Stimulated activated effector memory CD8-positive, alpha-beta T cell treated with anti-CD3 and anti-CD28 coated beads, Interleukin-12 subunit alpha, Interleukin-12 subunit beta, amount 100 ng/mL, for 72 hours (primary cell): ENCODE results near the gene IDH3G.
"Not testable (repeated sequence)": the region's sequence is repeated elsewhere in the genome, so short reads cannot be mapped to it uniquely, and the experiment has no call there.

Experiments used
- ATAC-seq: fragments of 150-1000 bp; cut with Tn5 transposase; 2 replicates; pipeline ENCODE4 v1.10.0; 2021
- DNase-seq, 2 donors: peaks; one replicate each; pipeline ENCODE4 v3.0.0; 2021 to 2022; ENCODE audit warnings: low spot score in 2 of 2
- H3K27ac Mint-ChIP-seq: one replicate; pipeline ENCODE4 v1.8.0; 2022; ENCODE audit warnings: mild to moderate bottlenecking, mixed read lengths
- H3K36me3 Mint-ChIP-seq: one replicate; pipeline ENCODE4 v1.8.0; 2022; ENCODE audit warnings: mild to moderate bottlenecking, mixed read lengths
- H3K4me1 Mint-ChIP-seq: one replicate; pipeline ENCODE4 v1.8.0; 2022; ENCODE audit warnings: mixed read lengths
- H3K4me3 Mint-ChIP-seq: one replicate; pipeline ENCODE4 v1.8.0; 2022; ENCODE audit warnings: mild to moderate bottlenecking, mixed read lengths
- H3K9me3 Mint-ChIP-seq: one replicate; pipeline ENCODE4 v1.8.0; 2022; ENCODE audit warnings: mixed read lengths

The IDH3G gene

GRCh38 chrX:153764786-153765137 is 29.4 kb downstream of the IDH3G start:
- DNase-seq, result no peak
- no peaks in the 10 kb centered on the region for H3K36me3 Mint-ChIP-seq
- no peak overlapping the region for H3K4me3 Mint-ChIP-seq
- H3K4me1 Mint-ChIP-seq, result peaks cover 7% of the 10 kb centered on the region
- no peaks in the 10 kb centered on the region for H3K9me3 Mint-ChIP-seq
- no peak overlapping the region for H3K27ac Mint-ChIP-seq
- no peak for ATAC-seq

GRCh38 chrX:153763989-153764755 is 30.0 kb downstream of the IDH3G start, which contains the start of gene PLXNB3:
TSS of gene PLXNB3 (plus strand) at chrX:153764249. CDS start at chrX:153765536, 1,287 bp downstream.
- ATAC-seq, result peak; percentile 92
- Mint-ChIP-seq H3K36me3 (no peaks in the 10 kb centered on the region), H3K27ac (no peak within 1 kb of the TSS), H3K4me1 (peaks cover 7% of the 10 kb centered on the region), H3K4me3 (peak within 1 kb of the TSS; percentile 32), H3K9me3 (no peaks in the 10 kb centered on the region)
- DNase-seq, result peak; percentile 62 to 82

GRCh38 chrX:153763298-153763932 is 30.8 kb downstream of the IDH3G start:
- peak; percentile 4 for ATAC-seq
- no peak overlapping the region for H3K27ac Mint-ChIP-seq
- no peaks in the 10 kb centered on the region for H3K36me3 Mint-ChIP-seq

GRCh38 chrX:153762626-153763173 is 31.5 kb downstream of the IDH3G start:
- Mint-ChIP-seq H3K4me1 (peaks cover 7% of the 10 kb centered on the region), H3K9me3 (no peaks in the 10 kb centered on the region), H3K4me3 (no peak overlapping the region), H3K27ac (no peak overlapping the region), H3K36me3 (no peaks in the 10 kb centered on the region)
- DNase-seq (no peak), ATAC-seq (no peak)

More at GRCh38 chrX:153763298-153763932, 30.8 kb downstream of the IDH3G start:
- Mint-ChIP-seq H3K9me3 (no peaks in the 10 kb centered on the region), H3K4me1 (peaks cover 7% of the 10 kb centered on the region), H3K4me3 (peak overlapping the region; percentile 32)
- DNase-seq, result no peak

- no peak for ATAC-seq
- no peaks in the 10 kb centered on the region for H3K36me3 Mint-ChIP-seq
- no peak overlapping the region for H3K4me3 Mint-ChIP-seq
Measured at GRCh38 chrX:153761863-153762262, 32.3 kb downstream of the IDH3G start.

GRCh38 chrX:153755136-153755535 is 39.0 kb downstream of the IDH3G start:
- Mint-ChIP-seq H3K9me3 (no peaks in the 10 kb centered on the region), H3K4me1 (no peaks in the 10 kb centered on the region)
- no peak for DNase-seq

More at GRCh38 chrX:153761863-153762262, 32.3 kb downstream of the IDH3G start:
- Mint-ChIP-seq H3K4me1 (peaks cover 7% of the 10 kb centered on the region), H3K27ac (no peak overlapping the region), H3K9me3 (no peaks in the 10 kb centered on the region)
- no peak for DNase-seq

GRCh38 chrX:153750127-153750774 is 43.9 kb downstream of the IDH3G start:
- Mint-ChIP-seq H3K4me3 (no peak overlapping the region), H3K4me1 (no peaks in the 10 kb centered on the region), H3K9me3 (no peaks in the 10 kb centered on the region), H3K36me3 (no peaks in the 10 kb centered on the region), H3K27ac (no peak overlapping the region)
- DNase-seq, result no peak
- no peak for ATAC-seq

More at GRCh38 chrX:153755136-153755535, 39.0 kb downstream of the IDH3G start:
- Mint-ChIP-seq H3K36me3 (no peaks in the 10 kb centered on the region), H3K27ac (no peak overlapping the region), H3K4me3 (no peak overlapping the region)
- no peak for ATAC-seq

GRCh38 chrX:153749017-153749416 is 45.2 kb downstream of the IDH3G start:
- not testable (repeated sequence) for ATAC-seq, H3K36me3 Mint-ChIP-seq, H3K27ac Mint-ChIP-seq, H3K9me3 Mint-ChIP-seq, DNase-seq, H3K4me1 Mint-ChIP-seq, H3K4me3 Mint-ChIP-seq

GRCh38 chrX:153746991-153747390 is 47.2 kb downstream of the IDH3G start:
- not testable (repeated sequence) for H3K4me1 Mint-ChIP-seq, ATAC-seq, DNase-seq, H3K4me3 Mint-ChIP-seq, H3K27ac Mint-ChIP-seq, H3K9me3 Mint-ChIP-seq, H3K36me3 Mint-ChIP-seq

- Mint-ChIP-seq H3K27ac (no peak overlapping the region), H3K36me3 (no peaks in the 10 kb centered on the region), H3K9me3 (no peaks in the 10 kb centered on the region), H3K4me3 (no peak overlapping the region), H3K4me1 (no peaks in the 10 kb centered on the region)
- DNase-seq (no peak), ATAC-seq (no peak)
Measured at GRCh38 chrX:153746359-153746758, 47.8 kb downstream of the IDH3G start.

- not testable (repeated sequence) for H3K27ac Mint-ChIP-seq, H3K9me3 Mint-ChIP-seq, ATAC-seq, H3K36me3 Mint-ChIP-seq, H3K4me1 Mint-ChIP-seq, H3K4me3 Mint-ChIP-seq, DNase-seq
Measured at GRCh38 chrX:153745067-153745433, 49.1 kb downstream of the IDH3G start.

- no peak overlapping the region for H3K27ac Mint-ChIP-seq
- DNase-seq, result no peak
Measured at GRCh38 chrX:153744210-153745066, 49.7 kb downstream of the IDH3G start.

GRCh38 chrX:153743468-153744209 is 50.5 kb downstream of the IDH3G start:
- not testable (repeated sequence) for H3K9me3 Mint-ChIP-seq, H3K36me3 Mint-ChIP-seq, DNase-seq, H3K4me1 Mint-ChIP-seq, ATAC-seq, H3K27ac Mint-ChIP-seq, H3K4me3 Mint-ChIP-seq

More at GRCh38 chrX:153744210-153745066, 49.7 kb downstream of the IDH3G start:
- H3K9me3 Mint-ChIP-seq, result no peaks in the 10 kb centered on the region
- H3K4me1 Mint-ChIP-seq, result peaks cover 7% of the 10 kb centered on the region
- H3K36me3 Mint-ChIP-seq, result no peaks in the 10 kb centered on the region
- H3K4me3 Mint-ChIP-seq, result no peak overlapping the region
- no peak for ATAC-seq

GRCh38 chrX:153742796-153743467 is 51.2 kb downstream of the IDH3G start:
- ATAC-seq, H3K4me1 Mint-ChIP-seq, H3K9me3 Mint-ChIP-seq, DNase-seq, H3K36me3 Mint-ChIP-seq, H3K27ac Mint-ChIP-seq, H3K4me3 Mint-ChIP-seq: not testable (repeated sequence)
